Measurements from ENCODE around the gene SERPINI1.
A peak's percentile ranks its signal among the peaks of the same experiment; 100 is the strongest.

The SERPINI1 gene

DNA sequence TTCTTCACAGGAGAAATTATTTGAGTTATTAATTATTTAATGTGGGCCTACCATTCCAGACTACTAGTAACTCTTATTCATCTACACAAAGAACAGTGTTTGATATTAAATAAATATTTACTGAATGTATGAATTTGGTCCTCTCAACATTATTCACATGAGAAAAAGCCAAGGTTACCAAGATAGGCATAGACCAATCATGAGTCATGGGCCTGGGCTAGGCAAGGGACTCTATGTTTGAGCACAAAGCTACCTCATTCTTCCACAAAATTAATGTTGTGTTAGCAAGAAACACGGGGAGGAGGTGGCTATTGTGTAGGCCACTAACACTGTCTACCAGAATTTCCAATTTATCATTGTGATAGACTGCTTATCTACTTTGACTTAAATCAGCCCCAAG, 115.7 kb downstream of the SERPINI1 start:
- no peak for DNase-seq (ENCODE audit: low spot score)

DNA sequence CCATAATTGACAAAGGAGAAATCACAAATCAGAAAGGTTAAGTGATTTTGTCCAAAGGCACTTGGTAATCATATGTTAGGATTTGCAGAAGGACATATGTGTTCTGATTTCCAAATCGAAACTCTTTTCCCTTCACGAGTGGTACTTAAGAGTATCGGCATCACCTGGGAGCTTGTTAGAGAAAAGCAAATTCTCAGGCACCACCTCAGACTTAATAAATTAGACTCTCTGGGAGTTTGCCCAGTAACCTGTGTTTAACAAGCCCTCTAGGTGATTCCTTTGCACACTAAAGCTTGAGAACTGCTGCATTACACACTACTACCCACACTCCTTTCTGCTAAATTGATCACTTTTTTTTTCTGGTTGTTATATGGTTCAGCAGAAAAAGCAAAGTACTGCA, 116.2 kb downstream of the SERPINI1 start:
- DNase-seq (ENCODE audit: low spot score): no peak

GRCh38 chr3:167852216-167852615, 116.7 kb downstream of the SERPINI1 start:
- no peak for DNase-seq (ENCODE audit: low spot score)

DNA sequence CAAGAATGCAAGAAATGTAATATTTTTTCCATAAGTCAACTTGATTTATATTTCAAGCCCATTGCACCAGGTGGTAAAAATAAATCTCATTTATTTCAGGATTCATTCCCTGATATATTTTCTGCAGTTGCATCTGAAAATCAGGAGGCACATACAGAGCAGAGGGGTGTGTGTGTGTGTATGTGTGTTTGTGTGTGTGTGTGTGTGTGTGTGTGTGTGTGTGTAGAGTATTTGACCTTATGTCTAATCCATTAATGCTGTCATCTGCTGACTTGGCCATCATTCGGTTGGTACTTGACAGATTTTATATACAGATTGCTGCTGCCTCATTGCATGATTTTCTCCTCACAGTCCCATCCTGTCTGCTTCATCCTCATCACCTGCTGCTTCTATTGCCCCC, 118.5 kb downstream of the SERPINI1 start:
- no peak for DNase-seq (ENCODE audit: low spot score)

GRCh38 chr3:167854846-167855245, 119.3 kb downstream of the SERPINI1 start:
- no peak for DNase-seq (ENCODE audit: low spot score)

DNA sequence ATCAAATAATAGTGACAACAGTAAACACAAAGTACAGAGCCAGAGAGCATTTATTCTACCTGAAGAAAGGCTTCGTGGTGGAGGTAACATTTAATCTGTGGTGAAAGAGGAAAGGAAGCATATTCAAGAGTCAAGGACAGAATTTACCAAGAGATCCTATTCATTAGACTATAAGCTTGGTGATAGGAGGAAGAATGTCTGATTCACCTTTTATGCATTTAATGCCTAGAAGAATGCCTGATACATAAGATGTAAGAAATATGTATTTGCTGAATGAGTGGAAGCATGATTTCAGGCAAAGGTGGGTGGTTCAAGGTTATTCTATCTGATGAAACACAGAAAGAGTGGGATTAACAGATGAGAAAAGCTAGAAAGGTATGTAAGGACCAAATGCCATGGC, 119.8 kb downstream of the SERPINI1 start:
- DNase-seq (ENCODE audit: low spot score): no peak

DNA sequence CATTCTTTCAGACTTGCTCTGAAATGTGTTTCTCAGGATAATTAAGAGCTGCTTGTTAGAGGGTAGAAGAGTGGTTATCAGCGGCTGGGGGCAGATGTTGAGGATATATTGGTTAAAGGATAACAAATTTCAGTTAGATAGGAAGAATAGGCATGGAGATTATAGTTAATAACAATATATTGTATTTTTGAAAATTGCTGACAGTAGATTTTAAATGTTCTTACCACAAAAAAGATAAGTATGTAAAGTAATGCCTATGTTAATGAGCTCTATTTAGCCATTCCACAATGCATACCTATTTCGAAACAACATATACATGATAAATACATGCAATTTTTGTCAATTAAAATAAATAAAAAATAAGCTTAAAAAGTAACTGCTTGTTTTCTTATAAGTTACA, 123.3 kb downstream of the SERPINI1 start:
- no peak for DNase-seq (ENCODE audit: low spot score)

- DNase-seq (ENCODE audit: low spot score): no peak
Observed at GRCh38 chr3:167859610-167860009, 124.1 kb downstream of the SERPINI1 start.

DNA sequence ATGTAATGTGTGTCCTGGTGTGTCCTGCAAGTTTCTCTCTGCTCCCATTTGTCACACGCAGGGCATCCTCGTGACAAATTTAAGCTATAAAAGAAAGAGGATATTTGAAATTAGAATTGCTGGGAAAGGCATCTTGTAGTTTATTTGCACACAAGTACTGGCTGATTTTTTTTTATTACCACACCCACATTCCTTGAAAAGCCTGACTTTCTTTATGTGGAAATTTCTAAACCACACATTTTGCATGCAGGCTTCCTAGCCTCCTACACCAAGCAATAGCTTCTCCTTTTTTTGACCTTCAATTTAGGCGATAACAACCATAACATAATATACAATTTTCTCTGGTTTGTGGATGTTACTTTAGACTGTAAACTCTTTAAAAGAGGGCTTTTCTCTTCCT, 126.1 kb downstream of the SERPINI1 start:
- DNase-seq (ENCODE audit: low spot score): peak; percentile 12

GRCh38 chr3:167862104-167862730, 126.7 kb downstream of the SERPINI1 start:
- DNase-seq (ENCODE audit: low spot score): no peak

DNA sequence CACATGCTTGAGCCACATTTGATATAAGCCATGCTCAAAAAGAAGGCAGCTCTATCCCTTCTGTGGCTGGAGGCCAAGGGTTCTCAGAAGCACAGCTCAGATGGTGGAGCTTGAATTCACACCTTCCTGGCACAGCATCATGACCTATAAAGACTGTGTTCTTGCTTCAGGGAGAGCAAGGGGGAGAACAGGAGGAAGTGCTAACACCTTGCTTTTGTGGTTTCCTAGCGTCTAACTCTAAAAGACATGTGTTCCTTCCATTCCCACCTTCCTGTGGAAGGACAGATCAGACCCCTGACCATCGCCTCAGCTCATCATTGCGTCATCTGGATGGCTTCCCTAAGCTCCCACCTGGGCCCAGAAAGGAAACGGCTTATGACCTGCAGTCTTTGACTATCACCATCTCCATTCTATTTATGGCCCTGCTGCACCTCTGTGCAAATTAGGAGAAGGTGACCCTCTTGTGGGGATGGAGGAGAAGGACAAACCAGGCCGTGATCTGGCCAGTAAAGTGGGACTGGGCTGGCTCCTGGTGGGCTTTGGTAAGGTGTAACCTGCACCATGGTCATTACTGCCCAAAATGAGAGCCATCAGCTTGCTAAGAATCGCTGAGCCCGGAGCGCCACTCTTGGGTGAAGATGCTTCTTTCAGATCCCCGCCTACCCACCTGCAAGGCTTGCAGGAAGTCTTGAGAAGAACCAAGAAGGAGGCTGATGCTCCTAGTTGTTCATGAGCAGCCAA, 128.5 kb downstream of the SERPINI1 start:
- no peak for DNase-seq (ENCODE audit: low spot score)

DNA sequence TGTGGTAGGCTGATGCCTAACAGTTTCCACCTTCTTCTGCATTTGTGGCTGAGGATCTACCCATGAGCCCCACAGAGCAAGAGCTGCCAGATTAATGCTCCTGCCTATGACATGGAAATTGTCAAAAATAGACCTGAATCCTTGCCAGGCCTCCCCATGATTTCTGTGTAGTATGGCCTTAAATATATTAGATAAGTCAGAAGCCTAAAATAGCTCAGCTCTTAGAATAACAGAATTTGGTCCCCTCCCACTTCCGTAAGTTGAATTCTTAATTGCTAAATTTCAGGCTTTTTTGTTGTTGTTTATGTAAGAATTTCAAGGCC, 129.0 kb downstream of the SERPINI1 start:
- DNase-seq (ENCODE audit: low spot score): no peak

- no peak for DNase-seq (ENCODE audit: low spot score)
Observed at GRCh38 chr3:167866331-167866730, 130.8 kb downstream of the SERPINI1 start.

GRCh38 chr3:167867981-167868380, 132.5 kb downstream of the SERPINI1 start:
- DNase-seq (ENCODE audit: low spot score): no peak

GRCh38 chr3:167870181-167870580, 134.7 kb downstream of the SERPINI1 start:
- no peak for DNase-seq (ENCODE audit: low spot score)

GRCh38 chr3:167870759-167871158, 135.2 kb downstream of the SERPINI1 start:
- DNase-seq (ENCODE audit: low spot score): no peak

DNA sequence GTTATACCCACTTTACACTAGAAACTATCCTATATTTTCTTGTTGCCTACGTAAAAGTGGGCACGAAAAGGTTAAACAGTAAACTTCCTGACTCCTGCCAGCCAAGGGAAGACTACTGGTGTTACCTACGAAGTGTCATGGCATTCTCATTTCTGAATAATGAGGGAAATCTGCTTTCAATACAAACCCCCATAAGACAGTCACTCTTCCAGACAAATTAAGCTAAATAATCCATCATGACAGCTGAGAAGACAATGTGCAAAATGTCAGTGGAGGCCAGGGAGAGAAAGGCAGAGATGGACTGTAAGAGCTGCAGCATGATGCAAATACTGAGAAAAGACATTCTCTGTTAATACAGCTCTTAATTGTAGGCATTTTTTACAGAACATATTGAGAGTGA, 136.5 kb downstream of the SERPINI1 start:
- no peak for DNase-seq (ENCODE audit: low spot score)

- no peak for DNase-seq (ENCODE audit: low spot score)
Observed at GRCh38 chr3:167872941-167873340, 137.4 kb downstream of the SERPINI1 start.

DNA sequence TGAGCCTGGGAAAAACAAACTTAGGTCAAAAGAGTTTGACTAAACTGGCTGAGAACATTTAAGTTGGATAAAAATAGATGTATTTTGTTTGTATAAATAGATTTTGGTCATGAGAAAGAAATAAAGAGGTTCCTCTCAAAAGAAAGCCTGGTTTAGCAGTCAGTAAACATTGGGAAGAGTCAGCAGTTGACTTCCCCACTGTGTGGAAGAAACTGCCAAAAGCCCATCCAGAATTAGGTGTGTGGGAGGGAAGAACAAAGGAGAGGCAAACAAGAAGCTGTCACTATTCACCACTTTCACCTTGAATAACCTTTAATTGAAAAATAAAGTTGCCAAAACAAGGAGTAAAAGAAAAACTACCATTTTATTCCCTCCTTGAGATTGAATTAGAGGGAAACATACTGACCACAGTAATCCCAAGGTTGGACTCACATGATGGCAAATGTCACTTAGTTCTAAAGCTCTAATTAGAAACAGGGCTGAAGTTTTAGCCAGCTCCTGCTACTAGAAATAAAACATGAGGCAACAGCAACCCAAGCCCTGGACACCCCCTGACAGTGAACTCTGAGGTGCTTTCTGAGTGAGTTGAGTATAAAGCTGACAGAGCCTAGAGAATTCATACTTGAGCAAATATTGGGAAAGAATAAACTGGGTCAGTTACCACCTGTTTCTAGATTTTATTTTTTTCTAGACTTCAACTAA, 139.3 kb downstream of the SERPINI1 start:
- DNase-seq (ENCODE audit: low spot score): no peak
